ENCODE results near the gene CIB2.

GRCh38 chr15:78157203-78157602 is 26.0 kb upstream of the CIB2 start:
- TF ChIP-seq CTCF (conservative IDR thresholded peaks at IDR 0.05): no peak
- TF ChIP-seq EZH2 (IDR thresholded peaks at IDR 0.05; ENCODE audit: low read depth): no peak

All from PC-9 (cell line).